ENCODE results near the gene TAS2R8. TPM values are rescaled to one million over a fixed set of nuclear protein-coding genes. Genes with fewer than 3 reads are reported as not detected.

The TAS2R8 gene
- total RNA-seq, 2 experiments from 2014 or later: not detected

GRCh38 chr12:10824957-10825356 is 17.9 kb upstream of the TAS2R8 start:
- Mint-ChIP-seq H3K36me3 (ENCODE audit: low read depth) (no peaks in the 10 kb centered on the region), H3K9me3 (no peaks in the 10 kb centered on the region), H3K27me3 (no peaks in the 10 kb centered on the region), H3K4me3 (no peak overlapping the region), H3K27ac (no peak overlapping the region), H3K4me1 (ENCODE audit: low read depth) (no peaks in the 10 kb centered on the region)
- CTCF ChIA-PET: interaction anchor here (0.8 kb wide), 1 partner anchor 75 kb away, joined by 3 read pairs; no protein-coding TSS in a partner anchor
- intact Hi-C loops (cut with micrococcal nuclease): no loop called here
- no peak for DNase-seq
- POLR2A ChIA-PET: no interaction called here
- TF ChIP-seq, protein P1, sequence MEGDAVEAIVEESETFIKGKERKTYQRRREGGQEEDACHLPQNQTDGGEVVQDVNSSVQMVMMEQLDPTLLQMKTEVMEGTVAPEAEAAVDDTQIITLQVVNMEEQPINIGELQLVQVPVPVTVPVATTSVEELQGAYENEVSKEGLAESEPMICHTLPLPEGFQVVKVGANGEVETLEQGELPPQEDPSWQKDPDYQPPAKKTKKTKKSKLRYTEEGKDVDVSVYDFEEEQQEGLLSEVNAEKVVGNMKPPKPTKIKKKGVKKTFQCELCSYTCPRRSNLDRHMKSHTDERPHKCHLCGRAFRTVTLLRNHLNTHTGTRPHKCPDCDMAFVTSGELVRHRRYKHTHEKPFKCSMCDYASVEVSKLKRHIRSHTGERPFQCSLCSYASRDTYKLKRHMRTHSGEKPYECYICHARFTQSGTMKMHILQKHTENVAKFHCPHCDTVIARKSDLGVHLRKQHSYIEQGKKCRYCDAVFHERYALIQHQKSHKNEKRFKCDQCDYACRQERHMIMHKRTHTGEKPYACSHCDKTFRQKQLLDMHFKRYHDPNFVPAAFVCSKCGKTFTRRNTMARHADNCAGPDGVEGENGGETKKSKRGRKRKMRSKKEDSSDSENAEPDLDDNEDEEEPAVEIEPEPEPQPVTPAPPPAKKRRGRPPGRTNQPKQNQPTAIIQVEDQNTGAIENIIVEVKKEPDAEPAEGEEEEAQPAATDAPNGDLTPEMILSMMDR (IDR thresholded peaks at IDR 0.05): no peak
- ATAC-seq: no peak

- H3K27ac Mint-ChIP-seq: no peak overlapping the region
- no peaks in the 10 kb centered on the region for H3K9me3 Mint-ChIP-seq
- ATAC-seq (no peak), DNase-seq (no peak)
- peaks cover 23% of the 10 kb centered on the region for H3K27me3 Mint-ChIP-seq
- CTCF ChIA-PET: interaction anchor here (2.6 kb wide), 1 partner anchor 388 kb away, joined by 7 read pairs; no protein-coding TSS in a partner anchor
- intact Hi-C loops (cut with micrococcal nuclease): no loop called here
- no peaks in the 10 kb centered on the region for H3K4me1 Mint-ChIP-seq (ENCODE audit: low read depth)
- POLR2A ChIA-PET: no interaction called here
- TF ChIP-seq, protein P1 (IDR thresholded peaks at IDR 0.05): no peak
- no peaks in the 10 kb centered on the region for H3K36me3 Mint-ChIP-seq (ENCODE audit: low read depth)
- no peak overlapping the region for H3K4me3 Mint-ChIP-seq
These were observed 4.9 kb upstream of the TAS2R8 start for GRCh38 chr12:10811883-10812536.

DNA sequence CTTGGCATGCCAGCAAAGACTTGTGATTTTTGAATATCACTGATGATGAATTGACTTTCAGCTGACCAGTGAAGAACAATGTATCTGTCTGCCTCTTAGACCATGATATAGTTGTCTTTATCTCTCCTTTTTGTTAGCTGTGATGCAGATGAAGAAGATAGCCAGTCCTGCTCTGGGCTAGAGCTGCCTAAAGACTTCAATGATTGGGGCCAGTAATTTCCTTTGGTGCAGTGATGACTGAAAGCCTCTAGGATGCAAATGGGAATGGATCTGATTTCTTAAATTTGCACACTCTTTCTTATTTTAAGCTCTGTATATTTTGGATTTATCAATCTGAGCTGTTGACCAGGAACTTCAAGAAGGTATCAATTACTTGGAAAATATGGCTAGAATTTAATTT is 3.0 kb upstream of the TAS2R8 start, which contains the start of gene TAS2R9:
Gene TAS2R9 (minus strand): TSS at position 101 of the 400 bp plus-strand sequence. CDS start 93 bp downstream, at position 8.
- H3K4me3 Mint-ChIP-seq: no peak within 1 kb of the TSS
- H3K27ac Mint-ChIP-seq: no peak within 1 kb of the TSS
- no peak for DNase-seq
- no peaks in the 10 kb centered on the region for H3K9me3 Mint-ChIP-seq
- H3K36me3 Mint-ChIP-seq (ENCODE audit: low read depth): no peaks in the 10 kb centered on the region
- intact Hi-C loops (cut with micrococcal nuclease): no loop called here
- ChIA-PET CTCF (interaction anchor here (2.6 kb wide), 1 partner anchor 390 kb away, joined by 7 read pairs; no protein-coding TSS in a partner anchor), POLR2A (no interaction called here)
- H3K27me3 Mint-ChIP-seq: peaks cover 35% of the 10 kb centered on the region
- no peaks in the 10 kb centered on the region for H3K4me1 Mint-ChIP-seq (ENCODE audit: low read depth)
- no peak for ATAC-seq
- TF ChIP-seq, protein P1 (IDR thresholded peaks at IDR 0.05): no peak

- H3K4me3 Mint-ChIP-seq: no peak within 1 kb of the TSS
- no peak within 1 kb of the TSS for H3K27ac Mint-ChIP-seq
- intact Hi-C loops (cut with micrococcal nuclease): no loop called here
- H3K27me3 Mint-ChIP-seq: peaks cover 31% of the 10 kb centered on the region
- ATAC-seq (no peak), DNase-seq (no peak)
- ChIA-PET POLR2A (no interaction called here), CTCF (no interaction called here)
- no peaks in the 10 kb centered on the region for H3K9me3 Mint-ChIP-seq
- H3K4me1 Mint-ChIP-seq (ENCODE audit: low read depth): no peaks in the 10 kb centered on the region
- TF ChIP-seq, protein P1 (IDR thresholded peaks at IDR 0.05): no peak
- H3K36me3 Mint-ChIP-seq (ENCODE audit: low read depth): no peaks in the 10 kb centered on the region
These were observed 4.5 kb downstream of the TAS2R8 start, which contains the start of gene TAS2R7 for GRCh38 chr12:10802587-10802986. TAS2R7 (minus strand) TSS chr12:10802627; CDS start chr12:10802570, 57 bp downstream.

- Mint-ChIP-seq H3K4me3 (no peak overlapping the region), H3K4me1 (ENCODE audit: low read depth) (no peaks in the 10 kb centered on the region), H3K27me3 (peaks cover 32% of the 10 kb centered on the region), H3K36me3 (ENCODE audit: low read depth) (no peaks in the 10 kb centered on the region), H3K27ac (no peak overlapping the region), H3K9me3 (no peaks in the 10 kb centered on the region)
- ChIA-PET POLR2A (no interaction called here), CTCF (no interaction called here)
- ATAC-seq (no peak), DNase-seq (no peak)
- intact Hi-C loops (cut with micrococcal nuclease): no loop called here
- TF ChIP-seq, protein P1 (IDR thresholded peaks at IDR 0.05): no peak
These were observed 5.3 kb downstream of the TAS2R8 start for GRCh38 chr12:10801741-10802140.

Data from activated CD8-positive, alpha-beta T cell treated with anti-CD3 and anti-CD28 coated beads for 36 hours (primary cell).